Mesenteric fat pad (tissue), 1 donor: ENCODE results near the gene TNFRSF14. TPM values are rescaled to one million over a fixed set of nuclear protein-coding genes. Genes with fewer than 3 reads are reported as not detected.

ENCODE experiments used
- DNase-seq: peaks from one replicate; pipeline ENCODE4 v3.0.0-alpha.2; 2020; ENCODE audit warnings: low spot score
- total RNA-seq: library from RNA; stranded (reverse); fragmentation: NEBNext Ultra II Directional; extraction: Animal tissue kit (Norgen Biotek cat#: 25700); gene quantifications from one replicate; pipeline ENCODE4 v1.2.1, GENCODE V29; 2021
- donor health status: DM: yes; HTN: yes; CAD: no.

The TNFRSF14 gene
- total RNA-seq, 1 donor from 2014 or later = 53.7 TPM

GRCh38 chr1:2611621-2612437, 55.7 kb downstream of the TNFRSF14 start:
- peak; percentile 87 for DNase-seq

- peak; percentile 65 for DNase-seq
Measured at GRCh38 chr1:2612591-2613365, 56.6 kb downstream of the TNFRSF14 start.

Other genes starting within 250 kb of the TNFRSF14 start
- gene MORN1, start 164.8 kb upstream of the TNFRSF14 start, total RNA-seq = 4.4 TPM
- 157 TPM for gene RER1, start 164.5 kb upstream of the TNFRSF14 start, total RNA-seq
- gene PEX10, start 143.8 kb upstream of the TNFRSF14 start, total RNA-seq = 23.9 TPM
- gene PLCH2, start 80.1 kb upstream of the TNFRSF14 start, total RNA-seq = 0.55 TPM
- gene PANK4, start 29.8 kb upstream of the TNFRSF14 start, total RNA-seq = 23.0 TPM
- 0.58 TPM for gene HES5, start 26.1 kb upstream of the TNFRSF14 start, total RNA-seq
- 12.4 TPM for gene PRXL2B, start 30.4 kb downstream of the TNFRSF14 start, total RNA-seq
- 3.2 TPM for gene MMEL1, start 76.6 kb downstream of the TNFRSF14 start, total RNA-seq
- 0.35 TPM for gene TTC34, start 245.3 kb downstream of the TNFRSF14 start, total RNA-seq